ENCODE results near the gene TAS2R43. TPM values are rescaled to one million over a fixed set of nuclear protein-coding genes. Genes with fewer than 3 reads are reported as not detected.
"Not testable (repeated sequence)": the region's sequence is repeated elsewhere in the genome, so short reads cannot be mapped to it uniquely, and the experiment has no call there.

Gene TAS2R43
- total RNA-seq, 2 experiments from 2014 or later = 1.7 to 1.9 TPM

DNA sequence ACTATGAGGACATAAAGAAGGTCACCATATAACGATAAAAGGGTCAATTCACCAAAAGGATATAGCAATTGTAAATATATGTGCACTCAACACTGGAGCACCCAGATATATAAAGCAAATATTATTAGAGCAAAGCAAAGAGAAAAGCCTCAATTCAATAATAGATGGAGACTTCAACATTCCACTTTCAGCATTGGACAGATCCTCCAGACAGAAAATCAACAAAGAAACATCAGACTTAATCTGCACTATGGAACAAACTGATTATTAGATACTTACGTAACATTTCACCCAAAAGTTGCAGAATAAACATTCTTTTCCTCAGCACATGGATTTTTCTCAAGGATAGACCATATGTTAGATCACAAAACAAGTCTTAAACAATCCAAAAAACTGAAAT lies 50.7 kb downstream of the TAS2R43 start:
- H3K27me3 Mint-ChIP-seq, H3K9me3 Mint-ChIP-seq, H3K4me1 Mint-ChIP-seq, CTCF ChIA-PET, POLR2A ChIA-PET, H3K4me3 Mint-ChIP-seq, DNase-seq, H3K27ac Mint-ChIP-seq: not testable (repeated sequence)
- H3K36me3 Mint-ChIP-seq (ENCODE audit: low read depth) = peaks cover 45% of the 10 kb centered on the region

Other genes starting within 250 kb of the TAS2R43 start
- gene PRR4, start 242.8 kb downstream of the TAS2R43 start, total RNA-seq = 1 to 10 TPM; 1.9 to 2.5 TPM
- 10 to 100 TPM; 21.7 to 24.5 TPM for gene PRH1, start 208.1 kb downstream of the TAS2R43 start, total RNA-seq
- 1 to 10 TPM; 1.0 to 1.1 TPM for gene TAS2R13, start 182.8 kb downstream of the TAS2R43 start, total RNA-seq
- not detected for gene PRH2, start 163.1 kb downstream of the TAS2R43 start, total RNA-seq
- 1 to 10 TPM; 2.1 to 2.9 TPM for gene TAS2R14, start 153.1 kb downstream of the TAS2R43 start, total RNA-seq
- gene TAS2R50, start 105.4 kb downstream of the TAS2R43 start, total RNA-seq = 1 to 10 TPM in 1 of 2 experiments, under 1 TPM in 1; 0.60 to 1.1 TPM
- 1 to 10 TPM; 1.6 to 2.1 TPM for gene TAS2R20, start 94.0 kb downstream of the TAS2R43 start, total RNA-seq
- 1 to 10 TPM; 3.0 to 3.1 TPM for gene TAS2R19, start 69.7 kb downstream of the TAS2R43 start, total RNA-seq
- 1 to 10 TPM; 1.6 to 3.0 TPM for gene TAS2R31, start 60.9 kb downstream of the TAS2R43 start, total RNA-seq
- 1 to 10 TPM in 1 of 2 experiments, under 1 TPM in 1; 0.97 to 1.2 TPM for gene TAS2R46, start 30.0 kb downstream of the TAS2R43 start, total RNA-seq
- gene TAS2R30, start 42.3 kb upstream of the TAS2R43 start, total RNA-seq = 1 to 10 TPM; 2.0 to 2.6 TPM
- gene SMIM10L1, start 78.9 kb upstream of the TAS2R43 start, total RNA-seq = 1 to 10 TPM; 8.1 to 8.3 TPM
- gene TAS2R42, start 94.6 kb upstream of the TAS2R43 start, total RNA-seq = not detected
- not detected for gene PRB3, start 177.4 kb upstream of the TAS2R43 start, total RNA-seq
- not detected for gene PRB4, start 218.1 kb upstream of the TAS2R43 start, total RNA-seq

Measured in activated CD4-positive, alpha-beta T cell treated with anti-CD3 and anti-CD28 coated beads, Interleukin-2, amount 10 ng/mL, durations not matched to agents 7 days and 5 days (primary cell).